Stimulated activated CD4-positive, alpha-beta T cell treated with anti-CD3 and anti-CD28 coated beads, Interleukin-1b, Interleukin-23, amount 100 ng/mL, for 24 hours (primary cell): ENCODE measurements around the gene TMEM53.

Experiments used
- DNase-seq, 4 experiments: peaks; one replicate each; pipeline ENCODE4 v3.0.0-alpha.2; 2020; ENCODE audit warnings: low read depth in 4 of 4, low spot score in 1 of 4

The TMEM53 gene

GRCh38 chr1:44606701-44607281 is 67.5 kb downstream of the TMEM53 start:
- DNase-seq, result no peak

DNA sequence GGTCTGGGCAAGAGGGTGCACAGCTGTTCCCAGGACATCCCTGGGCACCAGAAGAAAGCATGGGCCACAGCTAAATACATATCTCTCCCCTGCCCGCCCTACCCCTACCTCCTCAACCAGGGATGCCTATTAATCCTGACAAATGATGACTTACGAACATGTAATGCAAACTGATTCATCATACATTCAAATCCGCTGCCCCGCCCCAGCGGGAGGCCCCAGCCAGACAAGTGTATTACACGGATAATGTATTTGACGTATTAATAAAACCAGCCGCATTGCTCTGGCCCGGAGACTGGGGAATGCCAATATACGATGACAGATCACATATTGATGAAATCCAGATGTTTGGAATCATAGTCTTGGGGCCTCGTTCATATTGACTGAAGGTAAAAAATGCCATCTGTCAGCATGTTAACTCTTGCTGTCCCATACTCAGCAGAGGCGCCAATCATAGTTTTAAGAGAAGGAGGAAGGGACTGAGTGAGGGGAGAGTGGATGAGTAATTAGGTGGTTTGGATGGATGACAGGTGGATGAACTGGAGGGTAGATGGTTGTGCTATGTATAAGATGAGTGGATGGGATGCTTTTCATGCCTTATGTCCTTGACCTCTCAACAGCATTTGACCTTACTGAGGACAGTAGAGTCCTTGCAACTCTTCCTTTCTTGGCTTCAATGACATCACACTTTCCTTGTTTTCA is 68.2 kb downstream of the TMEM53 start:
- no peak for DNase-seq

- no peak for DNase-seq
Measured at GRCh38 chr1:44604157-44604955, 69.9 kb downstream of the TMEM53 start.

DNA sequence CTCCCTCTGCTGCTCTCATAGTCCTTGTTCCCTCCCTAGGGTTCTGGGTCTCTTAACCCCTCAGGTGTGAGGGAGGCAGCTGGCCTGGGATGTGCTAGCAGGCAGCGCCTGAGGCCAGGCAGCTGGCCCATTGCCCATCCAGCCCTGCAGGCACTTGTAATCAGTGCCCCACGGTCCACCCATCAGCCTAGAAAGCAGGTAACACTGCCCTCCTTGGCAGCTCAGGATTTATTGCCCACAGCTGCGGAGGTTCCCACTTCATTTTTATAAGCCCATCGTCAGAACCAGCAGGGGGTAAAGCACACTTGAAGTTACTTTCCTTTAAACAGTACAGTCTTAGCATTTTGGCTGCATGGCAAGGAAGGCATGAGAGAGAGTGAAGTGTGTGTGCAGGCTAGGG is 70.6 kb downstream of the TMEM53 start:
- no peak for DNase-seq
